Jurkat, Clone E6-1 (cell line): Measurements from ENCODE around the gene MRPL55.

Source experiments
- DNase-seq: peaks from one replicate; pipeline ENCODE4 v3.0.0-alpha.2; 2011; ENCODE audit warnings: low read depth, low spot score
- H3K4me3 ChIP-seq: 2 replicates; pipeline ENCODE4 v1.5.1; 2011; ENCODE audit warnings: mild to moderate bottlenecking, low read length, control low read depth, moderate library complexity

Gene MRPL55

DNA sequence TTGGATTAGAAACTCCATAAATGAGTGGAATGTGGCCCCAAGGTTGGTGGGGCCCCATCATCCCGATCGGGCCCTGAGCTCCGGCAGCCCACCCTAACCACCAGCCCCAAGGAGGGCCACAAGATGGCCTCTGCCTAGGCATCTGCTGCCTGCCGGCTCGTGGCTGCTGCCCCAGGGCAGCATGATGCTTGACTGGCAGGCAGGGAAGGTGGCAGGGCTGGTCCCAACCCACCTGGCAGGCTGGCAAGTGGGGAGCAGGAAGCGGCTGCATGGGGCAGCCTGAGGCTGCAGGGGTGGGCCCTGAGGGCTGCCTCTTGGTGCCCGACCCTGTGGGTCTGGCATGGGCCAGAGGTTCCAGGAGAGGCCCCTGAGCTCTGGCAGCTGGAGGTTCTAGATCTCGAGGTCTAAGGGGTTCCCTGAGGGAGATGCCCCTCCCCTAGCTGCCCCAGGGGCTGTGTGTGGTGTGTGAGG is 39.9 kb upstream of the MRPL55 start:
- DNase-seq: no peak
- no peak overlapping the region for H3K4me3 ChIP-seq

DNA sequence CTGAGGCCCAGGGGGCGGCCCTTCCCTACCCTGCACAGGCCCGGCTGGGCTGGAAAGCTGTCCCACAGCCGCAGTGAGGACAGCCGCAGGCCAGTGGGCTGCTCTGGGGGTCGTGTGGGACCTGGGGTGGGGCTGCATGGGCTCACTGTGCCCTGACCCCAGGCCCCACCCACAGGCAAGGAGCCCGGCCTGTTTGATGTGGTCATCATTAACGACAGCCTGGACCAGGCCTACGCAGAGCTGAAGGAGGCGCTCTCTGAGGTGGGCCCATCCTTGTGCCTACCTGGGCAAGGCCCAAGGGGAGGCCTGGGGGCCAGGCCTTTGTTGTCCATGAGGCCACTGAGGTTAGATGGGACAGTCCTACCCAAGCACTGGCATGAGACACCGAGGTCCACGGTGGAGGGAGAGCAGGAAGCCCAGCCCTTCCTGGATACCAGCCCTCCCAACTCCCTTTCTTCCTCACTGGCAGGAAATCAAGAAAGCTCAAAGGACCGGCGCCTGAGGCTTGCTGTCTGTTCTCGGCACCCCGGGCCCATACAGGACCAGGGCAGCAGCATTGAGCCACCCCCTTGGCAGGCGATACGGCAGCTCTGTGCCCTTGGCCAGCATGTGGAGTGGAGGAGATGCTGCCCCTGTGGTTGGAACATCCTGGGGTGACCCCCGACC is 39.2 kb upstream of the MRPL55 start:
- DNase-seq: no peak
- no peak overlapping the region for H3K4me3 ChIP-seq

DNA sequence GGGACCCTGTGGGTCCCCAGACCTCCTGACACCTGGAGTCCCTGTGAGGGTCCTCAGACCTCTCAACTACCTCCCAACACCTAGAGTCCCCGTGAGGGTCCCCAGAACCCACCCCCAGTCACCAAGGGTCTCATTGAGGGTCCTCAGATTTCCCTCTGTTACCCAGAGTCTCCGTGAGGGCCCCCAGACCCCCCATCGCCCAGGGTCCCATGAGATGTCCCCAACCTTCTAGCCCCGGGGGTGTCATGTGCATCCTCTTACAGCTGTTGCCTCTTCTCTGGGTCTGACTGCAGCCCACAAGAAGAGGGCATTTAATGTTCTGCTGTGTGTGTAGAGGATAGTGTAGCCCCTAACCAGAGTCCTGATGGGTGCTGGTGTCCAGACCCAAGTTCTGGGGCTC is 38.7 kb upstream of the MRPL55 start:
- no peak for DNase-seq
- H3K4me3 ChIP-seq: no peak overlapping the region

DNA sequence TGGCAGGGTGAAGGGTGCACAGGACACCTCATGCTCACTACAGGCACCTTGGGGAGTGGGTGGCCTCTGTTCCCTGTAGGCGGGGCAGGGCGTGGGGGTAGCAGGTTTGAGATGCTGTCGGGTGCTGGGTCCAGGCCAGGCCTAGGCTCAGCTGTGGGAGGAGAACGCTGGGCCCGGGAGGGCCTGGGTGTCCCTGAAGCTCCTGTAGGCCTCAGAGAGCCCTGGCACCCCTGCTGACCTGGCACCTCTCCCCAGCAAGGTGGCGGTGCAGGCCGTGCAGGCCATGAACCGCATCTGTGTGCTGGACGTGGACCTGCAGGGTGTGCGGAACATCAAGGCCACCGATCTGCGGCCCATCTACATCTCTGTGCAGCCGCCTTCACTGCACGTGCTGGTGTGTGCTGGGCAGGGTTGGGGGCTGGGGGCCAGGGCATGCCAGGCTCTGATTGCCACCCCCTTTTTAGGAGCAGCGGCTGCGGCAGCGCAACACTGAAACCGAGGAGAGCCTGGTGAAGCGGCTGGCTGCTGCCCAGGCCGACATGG is 38.1 kb upstream of the MRPL55 start:
- no peak overlapping the region for H3K4me3 ChIP-seq
- DNase-seq: no peak

GRCh38 chr1:228146417-228147150 is 37.5 kb upstream of the MRPL55 start:
- no peak overlapping the region for H3K4me3 ChIP-seq
- no peak for DNase-seq

DNA sequence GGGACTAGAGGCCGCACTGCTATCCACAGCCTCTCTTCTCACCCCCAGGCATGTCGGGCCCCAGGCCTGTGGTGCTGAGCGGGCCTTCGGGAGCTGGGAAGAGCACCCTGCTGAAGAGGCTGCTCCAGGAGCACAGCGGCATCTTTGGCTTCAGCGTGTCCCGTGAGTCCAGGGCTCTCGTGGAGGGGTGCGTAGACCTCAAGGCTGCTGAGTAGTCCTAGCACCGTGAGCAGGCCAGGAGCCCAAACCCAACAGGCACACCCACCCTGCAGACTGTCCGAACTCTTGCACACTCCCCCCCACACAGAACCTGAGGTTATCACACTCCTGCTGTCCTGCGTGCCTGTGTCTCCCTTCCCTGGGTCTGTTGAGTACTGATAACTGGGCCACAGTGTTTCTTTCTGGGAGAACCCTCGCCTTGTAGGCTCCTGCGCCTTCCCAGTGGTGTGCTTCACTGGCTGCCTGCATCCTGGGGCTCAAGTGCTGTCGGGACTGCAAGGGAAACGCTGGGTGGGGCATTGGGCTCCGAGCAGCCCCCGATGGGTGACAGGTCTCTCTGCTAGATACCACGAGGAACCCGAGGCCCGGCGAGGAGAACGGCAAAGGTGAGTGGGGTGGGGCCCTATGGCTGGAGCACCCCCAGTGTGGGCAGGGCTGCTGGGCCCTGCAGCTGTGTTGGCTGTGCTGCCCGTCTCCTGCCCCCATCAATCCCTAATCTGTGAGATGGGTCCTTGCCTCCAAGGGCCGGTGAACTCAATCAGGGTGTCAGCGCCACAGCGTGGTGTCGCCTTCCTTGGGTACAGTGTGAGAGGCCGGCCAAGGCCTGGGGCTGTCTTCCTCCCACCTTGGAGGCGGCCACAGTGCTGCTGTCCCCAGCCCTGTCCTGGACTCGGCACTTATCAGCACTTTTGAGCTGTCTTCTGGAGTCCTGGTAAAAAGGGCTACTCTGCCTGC is 36.6 kb upstream of the MRPL55 start:
- no peak overlapping the region for H3K4me3 ChIP-seq
- DNase-seq: no peak

DNA sequence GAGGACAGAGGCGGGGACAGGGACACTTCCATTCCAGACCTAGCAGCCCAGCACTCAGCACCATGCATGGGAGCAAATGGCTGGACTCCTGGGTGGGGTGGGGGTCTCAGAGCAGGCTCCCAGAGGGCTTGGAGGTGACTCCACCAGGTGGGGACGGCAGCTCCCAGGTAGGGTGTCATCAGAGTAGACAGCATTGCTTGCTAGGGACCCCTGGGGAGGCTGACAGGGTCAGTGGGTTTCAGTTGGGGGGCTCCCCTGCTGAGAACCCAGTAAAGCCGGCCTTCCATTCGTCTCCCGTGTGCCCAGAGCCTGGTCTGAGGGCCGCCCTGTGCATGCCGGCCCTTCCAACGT is 35.9 kb upstream of the MRPL55 start:
- no peak for DNase-seq
- no peak overlapping the region for H3K4me3 ChIP-seq

DNA sequence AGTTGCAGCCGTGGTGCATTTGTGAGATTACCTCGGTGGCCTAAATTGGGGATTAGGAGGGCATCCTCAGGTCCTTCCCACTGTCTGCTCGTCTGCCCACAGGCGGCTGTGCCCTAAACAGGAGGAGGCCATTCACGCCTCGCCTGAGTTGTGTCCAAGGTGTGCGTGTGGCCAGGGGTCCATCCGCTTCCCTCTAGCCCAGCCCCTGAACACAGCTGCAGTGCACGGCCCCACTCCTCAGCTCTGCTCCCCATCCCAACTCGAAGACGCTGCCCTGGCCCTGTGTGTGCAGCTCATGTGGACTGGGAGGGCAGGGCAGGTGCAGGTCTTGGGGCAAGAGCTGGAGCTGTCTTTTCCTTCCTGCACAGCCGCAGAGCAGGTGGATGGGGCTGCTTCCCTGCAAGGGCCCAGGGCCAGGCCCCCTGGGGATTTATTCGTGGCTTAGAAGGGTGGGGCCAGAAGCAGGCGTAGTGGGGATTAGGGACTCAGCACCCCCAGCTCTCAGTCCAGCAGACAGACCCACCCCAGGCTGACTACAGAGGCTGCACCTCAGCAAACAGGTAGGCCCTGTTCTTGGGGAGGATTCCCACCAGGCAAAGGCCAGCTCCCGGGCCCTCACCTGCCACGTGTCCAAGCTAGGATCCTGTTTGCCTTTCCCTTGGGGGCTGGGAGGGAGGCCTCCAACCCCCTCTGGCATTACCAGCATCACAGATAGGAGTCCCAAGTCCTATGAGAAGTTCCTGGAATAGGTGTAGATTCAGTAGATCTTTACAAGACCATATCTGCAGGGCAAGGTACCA is 35.3 kb upstream of the MRPL55 start:
- H3K4me3 ChIP-seq: peak overlapping the region; percentile 1; the same call in 1 of the 2 replicates
- no peak for DNase-seq

DNA sequence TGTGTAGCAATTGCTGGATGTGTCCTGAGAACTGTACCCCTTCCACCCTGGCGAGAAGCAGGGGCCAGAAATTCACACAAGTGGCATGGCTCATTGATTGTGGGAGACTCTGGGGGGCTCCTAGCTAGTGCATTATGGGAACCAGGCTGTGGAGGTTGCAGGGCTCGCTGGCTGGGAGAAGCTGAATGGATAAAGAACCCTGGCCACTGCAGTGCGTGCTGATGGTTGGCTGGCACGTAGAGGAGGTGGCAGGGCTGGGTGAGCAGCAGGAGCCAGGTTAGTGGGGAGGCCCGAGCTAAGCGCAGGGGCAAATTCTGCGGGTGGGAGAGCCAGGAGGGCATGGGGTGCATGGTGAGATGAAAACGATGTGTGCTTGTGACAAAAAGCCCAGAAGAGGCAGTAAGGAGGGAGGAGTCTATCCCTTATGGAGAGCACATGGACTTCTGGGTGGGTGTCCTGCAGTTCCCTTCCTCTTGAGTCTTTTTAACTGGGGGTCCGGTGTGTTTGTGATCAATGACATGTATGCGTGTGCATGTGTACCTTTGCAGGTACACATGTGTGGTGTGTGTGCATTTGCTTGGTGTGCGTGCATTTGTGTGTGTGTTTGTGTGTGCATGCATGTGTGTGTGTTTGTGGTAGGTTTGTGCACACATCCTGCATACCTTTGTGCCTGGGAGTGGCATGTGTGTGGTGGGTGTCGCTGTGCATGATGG is 34.5 kb upstream of the MRPL55 start:
- no peak overlapping the region; the same call in 1 of the 2 replicates for H3K4me3 ChIP-seq
- DNase-seq: no peak

DNA sequence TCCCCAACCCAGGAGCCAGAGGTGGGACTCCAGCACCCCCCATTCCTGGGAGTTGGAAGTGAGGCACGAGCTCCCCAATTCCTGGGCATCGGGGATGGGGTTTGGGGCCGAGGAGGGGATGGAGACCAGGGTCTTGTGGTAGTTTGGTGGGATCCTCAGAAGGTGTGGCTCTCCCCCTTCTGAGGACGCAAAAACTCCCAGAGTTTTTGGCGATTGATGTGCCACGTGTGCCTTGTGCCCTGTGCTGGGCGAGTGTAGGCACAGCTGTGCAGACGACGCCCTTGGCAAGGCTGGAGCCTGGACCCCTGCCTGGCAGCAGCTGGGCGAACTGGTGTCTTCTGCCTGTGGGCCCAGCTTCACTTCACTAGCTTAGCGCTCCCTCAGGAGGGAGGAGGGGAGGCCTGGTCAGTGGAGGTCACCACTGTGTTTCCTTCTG is 33.6 kb upstream of the MRPL55 start:
- peak; percentile 65 for DNase-seq
- H3K4me3 ChIP-seq: peak overlapping the region; percentile 74

GRCh38 chr1:228142155-228142691 is 33.1 kb upstream of the MRPL55 start:
- peak overlapping the region; percentile 74 for H3K4me3 ChIP-seq
- peak; percentile 95 for DNase-seq

DNA sequence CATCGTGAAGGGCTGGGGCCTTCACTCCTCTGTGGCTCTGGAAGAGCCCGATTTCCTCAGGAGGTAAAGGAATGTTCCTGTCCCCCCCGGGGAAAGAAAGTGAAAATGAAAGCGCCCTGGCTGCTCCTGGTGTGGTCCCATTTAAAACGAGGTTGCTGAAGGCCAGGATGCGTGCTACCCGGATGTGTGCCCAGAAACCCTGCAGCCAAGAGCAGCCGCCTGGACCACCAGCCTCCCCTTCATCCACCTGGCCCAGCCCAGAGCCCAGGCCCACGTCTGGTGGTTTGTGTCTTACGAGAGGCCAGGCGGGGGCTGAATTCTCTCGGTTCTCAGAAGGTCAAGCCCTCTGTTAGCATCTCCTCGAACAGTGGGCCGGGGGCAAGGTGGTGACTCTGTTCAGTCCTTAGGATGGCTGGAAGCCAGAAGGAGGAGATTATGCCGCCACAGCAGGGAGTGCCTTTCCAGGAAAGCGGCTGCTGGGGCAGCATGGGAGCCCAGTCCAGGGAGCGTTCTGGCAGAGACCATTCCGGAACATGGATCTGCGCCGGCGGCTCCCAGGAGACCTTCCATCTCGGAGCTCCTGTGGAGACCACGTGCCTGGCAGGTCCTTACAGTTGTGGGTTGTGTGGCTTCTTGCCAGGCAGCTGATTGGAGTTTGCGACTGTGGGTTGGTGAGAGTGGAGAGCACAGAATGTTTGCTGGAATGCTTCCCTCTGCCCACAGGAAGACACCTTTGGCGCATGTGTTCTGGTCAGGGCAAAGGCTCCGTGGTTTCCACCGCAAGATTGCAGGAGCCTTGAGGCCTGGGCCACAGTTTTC is 32.3 kb upstream of the MRPL55 start:
- DNase-seq: peak; percentile 92
- peak overlapping the region; percentile 74 for H3K4me3 ChIP-seq

DNA sequence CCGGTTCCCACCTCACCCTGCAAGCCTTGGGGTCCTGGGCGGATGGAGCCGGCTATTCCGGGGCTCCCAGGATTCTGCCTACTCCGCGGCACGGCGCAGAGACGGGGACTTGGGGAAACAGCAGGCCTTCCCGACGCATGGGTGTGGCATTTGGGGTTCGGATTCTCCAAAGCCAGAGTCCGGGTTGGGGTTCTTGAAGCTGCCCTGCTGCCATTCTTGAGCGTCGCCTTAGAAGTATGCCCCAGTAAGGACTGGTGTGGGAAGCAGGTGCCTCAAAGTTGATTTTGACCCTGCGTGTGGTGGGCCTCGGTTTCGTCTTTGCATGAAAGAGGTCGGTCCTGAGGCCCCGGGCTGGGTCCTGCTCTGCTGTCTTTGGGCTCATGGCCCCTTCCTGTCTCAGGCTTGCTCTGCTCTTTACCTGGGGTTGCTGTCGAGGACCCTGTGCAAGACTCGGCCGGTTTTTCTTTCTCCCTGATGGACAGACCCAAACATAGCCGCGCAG is 31.7 kb upstream of the MRPL55 start:
- no peak for DNase-seq
- peak overlapping the region; percentile 74 for H3K4me3 ChIP-seq

GRCh38 chr1:228139931-228140723 is 31.0 kb upstream of the MRPL55 start, which contains the start of gene GUK1:
Gene GUK1, plus strand, starts transcription at chr1:228140279. Its CDS starts 24 bp downstream, at chr1:228140303.
- peak within 1 kb of the TSS; percentile 86 for H3K4me3 ChIP-seq
- peak; percentile 99 for DNase-seq

DNA sequence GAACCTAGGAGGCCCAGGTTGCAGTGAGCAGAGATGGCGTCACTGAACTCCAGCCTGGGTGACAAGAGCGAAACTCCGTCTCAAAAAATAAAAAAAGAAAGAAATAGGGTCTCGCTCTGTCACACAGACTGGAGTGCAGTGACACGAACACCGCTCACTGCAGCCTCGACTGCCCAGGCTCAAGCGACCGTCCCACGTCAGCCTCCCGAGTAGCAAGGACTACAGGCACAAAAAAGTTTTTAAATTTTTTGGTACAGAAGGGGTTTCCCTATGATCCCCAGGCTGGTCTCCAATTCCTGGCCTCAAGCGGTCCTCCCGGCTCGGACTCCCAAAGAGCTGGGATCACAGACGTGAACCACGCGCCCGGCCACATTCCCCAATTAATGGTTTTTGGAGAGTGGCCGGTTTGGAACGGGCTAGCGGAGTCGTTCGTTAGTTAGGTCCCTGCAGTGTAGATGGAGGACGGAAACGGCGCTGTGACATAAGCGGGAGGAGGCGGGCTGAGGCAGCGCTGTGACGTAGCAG is 30.4 kb upstream of the MRPL55 start:
- peak overlapping the region; percentile 86 for H3K4me3 ChIP-seq
- DNase-seq: no peak

GRCh38 chr1:228136901-228137300 is 27.8 kb upstream of the MRPL55 start:
- peak; percentile 87 for DNase-seq
- H3K4me3 ChIP-seq: no peak overlapping the region
